Measurements from ENCODE around the gene TTC34.
"Not testable (repeated sequence)": the region's sequence is repeated elsewhere in the genome, so short reads cannot be mapped to it uniquely, and the experiment has no call there.

TTC34 gene

GRCh38 chr1:2638466-2639115 lies 162.9 kb downstream of the TTC34 start:
- no peak for ATAC-seq

GRCh38 chr1:2637442-2638145 lies 163.9 kb downstream of the TTC34 start:
- no peak for ATAC-seq

GRCh38 chr1:2636733-2637132 lies 164.8 kb downstream of the TTC34 start:
- no peak for ATAC-seq

- no peak for ATAC-seq
Measured at GRCh38 chr1:2635361-2636010, 166.0 kb downstream of the TTC34 start.

DNA sequence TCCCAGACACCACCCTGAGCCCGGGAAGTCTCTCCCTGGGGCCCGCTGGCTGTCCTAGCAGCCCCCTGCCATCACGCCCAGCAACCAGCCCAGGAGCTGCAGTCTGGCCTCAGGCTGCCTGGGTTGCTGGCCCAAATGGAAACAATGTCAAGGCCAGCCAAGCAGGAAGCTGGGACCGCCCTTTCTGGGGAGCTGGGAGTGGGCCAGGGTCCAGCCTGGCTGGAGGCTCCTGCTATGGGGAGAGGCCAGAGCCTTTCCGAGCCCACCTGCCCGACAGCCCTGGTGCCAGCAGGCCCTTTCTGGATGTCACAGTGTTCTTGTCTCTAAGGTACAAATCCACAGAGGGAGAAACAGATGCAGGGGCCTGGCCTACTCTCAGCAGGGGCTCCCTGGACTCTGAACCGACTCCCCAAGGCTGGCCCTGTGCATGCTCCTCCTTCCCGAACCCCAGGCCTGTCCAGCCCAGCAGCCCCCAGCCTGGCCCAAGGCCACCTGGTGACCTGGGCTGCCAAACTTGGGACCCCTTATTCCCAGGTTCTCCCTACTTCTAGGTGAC lies 167.5 kb downstream of the TTC34 start:
- ATAC-seq, result no peak

GRCh38 chr1:2633366-2633935 lies 168.0 kb downstream of the TTC34 start:
- ATAC-seq, result no peak

DNA sequence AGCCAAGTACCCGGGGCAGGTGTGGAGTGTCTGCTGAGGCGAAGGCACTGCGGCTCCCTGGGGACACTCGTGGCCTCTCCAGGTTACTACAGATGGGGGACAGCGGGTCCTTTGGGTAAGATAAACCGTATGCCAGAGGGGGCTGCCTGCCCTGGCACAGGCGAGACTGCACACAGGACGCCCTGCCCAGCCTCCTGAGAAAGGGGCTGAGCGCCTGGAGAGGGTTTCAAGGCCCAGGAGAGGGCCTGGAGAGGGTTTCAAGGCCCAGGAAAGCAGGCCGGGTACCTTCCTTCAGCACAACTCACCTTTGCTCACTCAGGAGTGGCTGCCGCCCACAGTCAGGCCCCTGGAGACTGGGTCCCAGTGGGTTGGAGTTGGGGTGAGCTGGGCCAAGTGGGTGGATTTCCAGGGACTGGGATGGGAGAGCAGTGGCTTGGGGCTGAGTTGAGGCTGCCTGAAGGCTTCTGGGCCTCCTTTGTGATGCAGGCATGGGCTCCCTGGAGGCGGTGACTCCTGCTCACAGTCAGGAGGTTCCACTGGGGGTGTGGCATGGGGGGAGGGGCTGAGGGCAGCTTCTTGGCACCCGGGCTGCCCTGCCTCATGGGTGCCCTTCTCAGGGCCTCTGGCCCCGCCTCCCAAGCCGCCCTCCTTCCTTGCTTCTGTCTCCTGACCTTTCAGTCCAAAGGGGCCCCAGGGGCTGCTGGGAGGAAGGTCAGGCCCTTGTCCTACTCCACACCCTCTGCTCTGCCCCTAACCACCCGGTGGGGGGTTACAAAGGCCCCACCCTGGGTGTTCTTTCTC lies 168.7 kb downstream of the TTC34 start, which contains the start of gene MMEL1:
Gene MMEL1, minus strand, starts transcription at position 456 of the 801 bp plus-strand sequence. CDS start 3,532 bp downstream, outside the sequence.
- ATAC-seq, result no peak

- ATAC-seq, result no peak
Measured at GRCh38 chr1:2632051-2632430, 169.5 kb downstream of the TTC34 start.

DNA sequence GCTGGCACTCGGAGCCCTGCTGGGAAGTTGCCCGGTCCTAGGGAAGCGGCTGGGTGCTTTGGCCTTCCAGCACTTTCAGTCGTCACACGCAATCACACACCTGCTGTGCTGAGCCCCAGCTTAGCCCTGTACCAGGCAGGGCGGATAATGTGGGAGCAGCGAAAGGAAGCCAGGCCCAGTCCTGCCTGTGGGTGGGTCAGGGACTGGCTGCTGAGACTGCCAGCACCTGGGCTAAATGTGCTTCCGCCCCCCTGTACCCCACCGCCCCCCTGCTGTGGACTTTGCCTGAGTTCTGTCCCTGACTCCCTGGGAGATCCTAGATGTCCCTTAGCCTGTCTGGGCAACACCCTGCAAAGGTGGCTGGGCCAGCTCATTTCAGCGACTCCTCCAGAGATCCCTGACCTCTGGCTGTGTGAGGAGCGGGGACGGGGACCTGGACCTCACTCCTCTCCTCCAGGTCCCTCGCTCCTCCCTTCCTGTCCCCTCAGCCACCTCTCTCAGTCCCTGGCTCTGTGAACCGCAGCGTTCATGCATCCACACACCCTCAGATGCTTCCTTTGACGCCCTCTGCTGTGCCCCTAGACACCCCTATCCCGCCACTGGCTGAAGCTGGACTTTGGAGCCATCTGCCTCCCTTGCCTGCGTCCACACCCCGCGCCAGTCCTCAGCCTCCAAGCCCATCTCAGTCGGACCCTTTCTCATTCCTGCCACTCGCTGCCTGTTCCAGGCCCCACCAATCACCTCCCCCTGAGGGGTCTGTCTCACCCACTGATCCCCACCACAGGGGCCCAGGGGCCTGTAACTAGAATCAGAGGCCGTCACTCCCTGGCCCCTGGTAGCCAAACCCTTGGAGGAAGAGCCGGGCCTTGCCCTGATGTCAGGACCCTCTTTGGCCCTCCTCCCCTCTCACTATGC lies 170.1 kb downstream of the TTC34 start:
- ATAC-seq, result no peak

DNA sequence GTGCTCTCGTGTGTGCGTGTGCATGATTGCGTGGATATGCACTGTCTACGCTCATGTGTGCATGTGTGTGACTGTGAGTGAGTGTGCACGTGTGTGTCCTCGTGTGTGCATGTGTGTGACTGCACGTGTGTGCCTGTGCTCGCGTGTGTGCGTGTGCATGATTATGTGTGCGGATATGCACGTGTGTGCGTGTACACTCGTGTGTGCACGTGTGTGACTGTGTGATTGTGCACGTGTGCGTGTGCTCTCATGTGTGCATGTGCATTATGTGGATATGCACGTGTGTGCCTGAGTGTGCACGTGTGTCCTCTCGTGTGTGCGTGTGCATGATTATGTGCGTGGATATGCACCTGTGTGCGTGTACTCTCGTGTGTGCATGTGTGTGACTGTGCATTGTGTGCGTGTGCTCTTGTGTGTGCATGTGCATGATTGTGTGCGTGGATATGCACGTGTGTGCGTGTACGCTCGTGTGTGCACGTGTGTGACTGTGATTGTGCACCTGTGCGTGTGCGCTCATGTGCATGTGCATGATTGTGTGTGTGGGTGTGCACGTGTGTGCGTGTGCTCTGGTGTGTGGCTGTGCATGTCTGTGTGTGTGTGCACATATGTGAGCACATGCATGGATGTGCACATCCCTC lies 170.9 kb downstream of the TTC34 start:
- ATAC-seq, result no peak

- ATAC-seq, result no peak
Measured at GRCh38 chr1:2629627-2630497, 171.6 kb downstream of the TTC34 start.

DNA sequence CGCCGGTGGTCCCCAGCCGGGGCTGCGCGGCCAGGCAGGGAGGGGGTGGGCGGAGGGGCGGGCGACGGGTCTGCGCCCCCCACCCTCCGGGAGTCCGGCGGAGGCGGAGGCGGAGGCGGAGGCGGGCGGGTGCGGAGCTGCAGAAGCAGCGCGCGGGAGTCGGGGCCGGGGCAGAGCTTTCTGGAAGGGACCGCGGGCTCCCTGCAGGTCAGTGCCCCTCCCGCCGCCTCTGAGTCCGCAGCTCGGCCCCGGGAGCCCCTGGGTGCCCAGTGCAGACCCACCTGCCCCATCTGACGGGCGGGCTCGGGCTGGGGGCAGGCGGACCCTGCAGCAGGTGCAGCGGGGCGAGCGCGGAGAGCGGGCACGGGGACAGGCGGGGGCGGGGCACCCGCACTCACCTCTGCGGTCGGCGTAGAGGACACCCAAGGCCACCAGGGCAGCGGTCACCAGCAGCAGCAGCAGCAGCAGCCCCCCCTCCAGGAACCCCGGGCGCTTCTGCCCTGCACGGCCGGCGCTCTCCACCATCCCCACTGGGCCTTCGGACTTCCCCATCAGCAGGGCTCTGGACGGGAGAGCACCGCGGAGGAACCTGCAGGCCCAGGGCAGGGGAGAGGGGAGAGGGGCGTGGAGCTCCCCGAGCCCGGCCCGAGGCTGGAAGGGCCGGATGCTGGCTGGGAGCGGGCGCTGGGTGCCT lies 172.4 kb downstream of the TTC34 start:
- no peak for ATAC-seq

- ATAC-seq, result no peak
Measured at GRCh38 chr1:2628191-2628932, 173.1 kb downstream of the TTC34 start.

DNA sequence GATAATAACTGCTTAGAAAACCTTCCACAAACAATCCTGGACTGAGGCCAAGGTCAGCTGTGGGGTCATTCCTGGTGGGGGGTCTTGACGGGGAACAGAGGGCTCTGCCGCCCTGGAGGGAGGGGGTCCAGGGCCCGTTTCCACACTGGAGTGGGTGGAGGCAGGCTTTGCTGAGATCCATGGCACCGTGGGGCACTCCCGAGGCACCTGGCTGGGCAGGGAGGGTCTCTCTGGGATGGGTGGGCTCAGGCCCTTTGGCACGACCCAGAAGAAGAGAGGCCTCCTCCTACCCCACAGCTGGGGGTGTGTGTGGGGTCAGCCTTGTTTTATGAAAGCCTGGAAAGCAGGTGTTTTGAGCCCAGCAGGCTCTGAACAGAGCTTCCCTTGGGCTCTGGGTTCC lies 173.7 kb downstream of the TTC34 start:
- no peak for ATAC-seq

- not testable (repeated sequence) for ATAC-seq
Measured at GRCh38 chr1:2625748-2626147, 175.7 kb downstream of the TTC34 start.

DNA sequence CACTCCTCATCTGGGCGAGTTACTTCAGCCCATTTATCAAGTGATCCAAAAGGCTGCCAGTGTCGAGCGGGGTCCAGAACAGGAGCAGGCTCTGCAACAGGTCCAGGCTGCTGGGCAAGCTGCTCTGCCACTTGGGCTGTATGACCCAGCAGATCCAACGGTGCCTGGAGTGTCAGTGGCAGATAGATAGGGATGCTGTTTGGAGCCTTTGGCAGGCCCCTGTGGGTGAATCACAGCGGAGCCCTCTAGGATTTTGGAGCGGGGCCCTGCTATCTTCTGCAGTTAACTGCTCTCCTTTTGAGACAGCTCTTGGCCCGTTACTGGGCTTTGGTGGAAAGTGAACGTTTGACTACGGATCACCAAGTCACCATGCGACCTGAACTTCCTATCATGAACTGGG lies 176.2 kb downstream of the TTC34 start:
- ATAC-seq, result no peak

- no peak for ATAC-seq
Measured at GRCh38 chr1:2624735-2625300, 176.7 kb downstream of the TTC34 start.
